Stimulated activated CD4-positive, alpha-beta T cell treated with anti-CD3 and anti-CD28 coated beads, Interleukin-4, amount 100 ng/mL, for 1 hour (primary cell): Measurements from ENCODE around the gene PLEKHA7.
"Not testable (repeated sequence)": the region's sequence is repeated elsewhere in the genome, so short reads cannot be mapped to it uniquely, and the experiment has no call there.

Source experiments
- DNase-seq: peaks from one replicate; pipeline ENCODE4 v3.0.0-alpha.2; 2020

PLEKHA7 gene

DNA sequence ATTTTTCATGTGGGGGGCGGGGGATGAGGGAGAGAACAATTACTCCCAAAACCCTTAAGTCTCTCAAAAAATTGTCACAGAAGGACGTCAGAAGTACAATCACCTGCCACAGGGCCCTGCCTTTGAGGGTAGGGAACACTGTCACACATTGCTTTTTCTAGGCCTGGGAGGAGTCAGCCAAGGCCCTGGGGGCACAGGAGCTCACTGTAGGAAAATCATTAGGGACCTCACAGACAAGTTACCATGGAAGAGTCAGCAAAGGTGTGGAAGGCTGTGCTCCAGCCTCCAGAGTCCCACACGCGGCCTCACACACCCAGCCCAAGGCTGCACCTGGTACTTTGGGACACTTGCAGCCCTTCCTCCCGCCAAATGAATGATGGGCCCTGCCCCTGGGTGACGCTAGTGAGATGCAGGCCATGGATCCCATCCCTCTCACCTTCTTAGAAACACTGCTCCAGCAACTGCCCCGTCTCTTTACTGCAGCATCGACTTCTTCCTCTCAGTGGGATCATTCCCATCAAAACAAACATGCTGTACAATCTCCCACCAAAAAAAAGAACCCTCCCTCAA, 3.3 kb downstream of the PLEKHA7 start:
- no peak for DNase-seq

DNA sequence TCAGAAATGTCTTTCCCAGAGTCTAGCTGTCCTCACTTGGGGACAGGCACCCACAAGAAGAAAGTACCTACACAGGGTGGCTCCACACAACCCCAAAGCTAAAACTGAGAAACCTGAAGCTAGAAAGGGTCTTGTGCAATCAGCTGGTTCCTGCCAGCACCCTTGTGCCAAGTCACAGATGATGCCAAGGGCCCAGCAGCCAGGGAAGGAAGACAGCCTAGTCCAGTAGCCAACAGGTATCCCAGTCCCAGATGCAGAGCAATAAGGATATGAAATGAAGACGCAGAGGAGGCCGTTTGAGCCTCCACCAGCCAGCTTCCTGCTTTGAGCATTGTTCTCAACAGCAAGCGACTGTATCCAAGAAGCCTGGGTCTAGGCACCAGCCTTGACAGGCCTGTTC, 6.1 kb downstream of the PLEKHA7 start:
- DNase-seq: no peak

- no peak for DNase-seq
These were observed 8.6 kb downstream of the PLEKHA7 start for GRCh38 chr11:17005646-17006045.

DNA sequence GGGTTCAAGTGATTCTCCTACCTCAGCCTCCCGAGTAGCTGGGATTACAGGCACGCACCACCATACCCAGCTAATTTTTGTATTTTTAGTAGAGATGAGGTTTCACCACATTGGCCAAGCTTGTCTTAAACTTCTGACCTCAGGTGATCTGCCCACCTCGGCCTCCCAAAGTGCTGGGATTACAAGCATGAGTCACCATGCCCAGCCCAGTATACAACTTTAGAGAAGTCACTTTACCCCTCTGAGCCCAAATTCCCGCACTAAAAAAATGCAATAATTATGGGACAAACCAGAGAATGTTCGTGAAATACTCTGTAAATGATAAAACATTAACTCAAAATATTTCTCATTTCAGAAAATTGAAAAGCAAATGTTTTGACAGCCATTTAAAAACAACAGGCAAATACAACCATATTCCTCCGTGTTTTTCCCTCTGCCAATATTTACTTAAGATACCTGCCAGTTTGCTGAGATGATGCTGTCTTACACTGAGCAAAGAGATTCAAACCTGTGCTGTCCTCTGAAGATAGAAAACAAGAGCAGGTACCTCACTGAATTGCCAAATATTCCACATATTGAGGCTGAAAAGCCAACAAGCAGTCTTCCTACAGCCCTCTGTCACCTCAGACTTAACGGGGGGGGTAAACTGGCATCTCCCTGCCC, 9.6 kb downstream of the PLEKHA7 start:
- DNase-seq: no peak

DNA sequence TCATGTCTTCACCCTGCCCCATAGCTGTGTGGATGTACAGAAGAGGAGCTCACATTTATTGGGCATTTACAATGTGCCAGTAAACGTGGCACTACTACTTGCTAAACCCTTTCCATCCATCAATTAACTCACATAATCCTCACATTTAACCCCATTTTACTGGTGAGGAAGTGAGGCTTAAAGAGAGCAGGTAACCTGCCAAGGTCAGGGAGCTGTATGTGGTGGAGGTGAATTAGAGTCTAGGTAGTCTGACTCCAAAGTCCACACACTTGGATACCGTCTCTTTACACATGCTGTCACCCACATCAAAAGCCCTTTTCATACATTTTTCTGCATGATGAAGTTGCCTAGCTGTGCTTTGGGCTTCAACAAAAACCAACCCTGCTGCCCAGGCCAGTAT, 10.8 kb downstream of the PLEKHA7 start:
- no peak for DNase-seq

DNA sequence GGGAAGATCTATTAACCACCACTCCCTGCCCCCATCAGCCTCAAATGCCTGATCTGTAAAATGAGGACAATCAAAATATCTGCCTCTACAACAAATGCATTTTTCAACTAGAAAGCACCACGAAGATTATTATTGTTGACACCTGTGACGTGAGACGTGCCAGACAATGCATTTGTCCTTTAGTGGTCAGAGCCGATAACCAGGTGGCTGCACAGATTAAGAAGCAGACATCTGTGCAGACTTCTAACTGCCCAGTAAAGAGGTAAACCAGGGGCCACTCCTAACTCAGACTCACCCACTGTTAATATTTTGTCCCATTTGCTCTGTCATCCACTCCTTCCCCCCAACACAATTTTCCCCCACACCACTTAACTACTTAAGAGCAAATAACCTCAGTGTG, 11.7 kb downstream of the PLEKHA7 start:
- DNase-seq: no peak

DNA sequence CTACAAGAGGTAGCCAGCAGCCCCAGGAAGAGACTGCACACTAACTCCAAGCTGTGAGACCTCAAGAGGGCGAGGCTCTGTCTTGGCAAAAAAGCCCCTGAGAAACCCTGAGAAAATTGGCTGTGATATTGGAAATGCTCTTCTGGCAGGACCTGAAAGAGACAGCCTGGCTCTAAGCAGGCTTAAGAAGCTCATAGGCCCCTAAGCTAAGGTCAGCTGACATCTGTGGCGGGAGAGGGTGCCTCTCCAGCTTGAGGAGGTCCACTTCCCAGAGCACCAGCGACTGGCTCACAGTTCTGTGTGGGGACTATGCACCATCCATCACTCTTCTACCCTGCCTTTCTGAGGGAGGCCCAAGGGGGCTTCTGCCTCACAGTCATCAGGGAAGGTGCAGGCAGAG, 12.4 kb downstream of the PLEKHA7 start:
- no peak for DNase-seq

DNA sequence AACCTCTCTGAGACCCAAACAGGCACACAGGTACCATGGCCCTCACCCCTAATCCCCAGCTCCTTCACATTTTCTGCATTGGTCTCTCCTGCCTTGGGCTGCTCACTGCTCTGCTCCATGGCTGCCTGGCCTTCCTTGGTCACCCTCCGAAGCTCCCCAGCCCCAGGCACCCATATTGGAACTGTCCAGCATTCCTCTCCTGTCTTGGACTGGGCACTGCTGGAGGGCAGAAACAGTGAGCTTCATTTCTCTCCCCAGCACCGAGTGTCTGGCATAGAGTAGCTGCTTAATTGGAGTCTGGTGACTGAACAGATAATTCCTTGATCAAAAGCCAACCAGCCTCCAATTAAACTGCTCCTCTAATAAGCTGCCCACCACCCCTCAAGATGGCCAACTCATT, 13.2 kb downstream of the PLEKHA7 start:
- no peak for DNase-seq

- not testable (repeated sequence) for DNase-seq
These were observed 14.0 kb downstream of the PLEKHA7 start for GRCh38 chr11:17000253-17000652.

DNA sequence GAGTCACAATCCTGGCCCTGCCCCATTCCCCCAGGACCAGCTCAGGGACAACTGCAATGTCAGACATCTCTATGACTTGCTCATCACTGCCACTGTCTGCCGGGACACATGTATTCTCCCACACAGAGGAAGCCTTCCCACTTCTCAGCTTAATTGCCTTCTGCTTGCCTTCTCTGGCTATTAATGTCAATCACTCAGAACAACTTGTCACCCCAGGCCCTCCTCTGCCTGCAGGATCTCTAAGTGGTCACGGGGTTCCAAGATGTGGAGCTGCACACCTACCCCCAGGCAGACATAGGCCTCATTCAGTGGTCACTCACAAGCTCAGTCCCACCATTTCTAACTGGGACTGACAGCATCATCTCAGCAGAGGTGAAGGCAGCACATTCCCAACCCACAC, 15.1 kb downstream of the PLEKHA7 start:
- no peak for DNase-seq

DNA sequence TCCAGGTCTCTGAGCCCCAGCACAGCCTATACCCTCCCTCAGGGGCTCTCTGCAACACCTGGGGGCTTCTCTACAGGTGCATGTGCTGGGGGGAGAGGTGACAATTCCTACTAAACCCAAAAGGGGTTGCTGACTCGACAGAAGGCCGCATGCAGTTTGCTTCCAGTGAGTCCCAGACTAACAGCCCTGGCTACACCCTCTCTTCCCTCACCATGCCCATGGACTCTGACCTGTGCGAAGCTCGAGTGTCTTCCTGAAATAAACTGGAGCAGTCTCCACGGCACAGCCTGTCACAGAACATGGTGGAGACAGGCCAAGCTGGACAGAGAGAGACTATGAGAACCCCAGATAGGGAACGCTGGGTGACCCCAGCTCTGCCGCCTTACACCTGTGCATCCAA, 16.6 kb downstream of the PLEKHA7 start:
- DNase-seq: no peak

GRCh38 chr11:16993495-16993894, 20.7 kb downstream of the PLEKHA7 start:
- no peak for DNase-seq

DNA sequence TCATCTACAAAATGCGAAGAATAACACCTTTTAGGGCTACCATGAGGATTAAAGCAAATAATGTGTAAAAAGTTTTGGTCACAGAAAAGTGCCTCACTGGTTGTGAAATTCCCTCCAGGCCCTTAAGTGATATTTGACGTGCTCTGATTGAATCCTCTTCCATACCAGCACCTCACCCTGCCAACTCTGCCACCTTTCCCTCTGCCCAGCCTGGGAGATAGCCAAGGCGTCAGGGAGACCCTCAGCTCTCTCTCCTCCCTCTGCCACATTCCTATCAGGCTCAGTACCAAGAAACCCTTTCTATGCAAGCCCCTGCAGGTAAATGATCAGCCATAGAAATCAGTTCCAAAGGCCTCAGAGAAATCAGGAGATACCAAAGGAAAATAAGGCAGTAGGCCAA, 21.4 kb downstream of the PLEKHA7 start:
- no peak for DNase-seq

GRCh38 chr11:16989554-16989953, 24.7 kb downstream of the PLEKHA7 start:
- no peak for DNase-seq

DNA sequence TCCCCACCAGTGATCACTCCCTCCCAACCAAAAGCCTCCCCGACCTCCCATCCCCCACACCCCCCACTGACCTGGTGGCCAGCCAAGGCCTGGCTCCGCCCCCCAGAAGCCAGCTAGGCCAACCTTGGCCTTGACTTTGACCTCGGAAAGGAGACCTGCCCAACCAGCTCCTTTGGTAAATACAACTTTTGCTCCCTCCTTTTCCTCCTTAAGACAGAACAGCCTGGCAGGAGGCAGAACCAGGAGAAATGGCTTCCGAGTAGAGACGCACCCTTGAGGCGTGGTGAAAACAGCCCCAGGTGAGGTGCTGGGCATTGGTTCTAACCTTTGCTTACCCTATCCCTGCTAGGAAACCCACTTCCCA, 27.0 kb downstream of the PLEKHA7 start:
- no peak for DNase-seq

DNA sequence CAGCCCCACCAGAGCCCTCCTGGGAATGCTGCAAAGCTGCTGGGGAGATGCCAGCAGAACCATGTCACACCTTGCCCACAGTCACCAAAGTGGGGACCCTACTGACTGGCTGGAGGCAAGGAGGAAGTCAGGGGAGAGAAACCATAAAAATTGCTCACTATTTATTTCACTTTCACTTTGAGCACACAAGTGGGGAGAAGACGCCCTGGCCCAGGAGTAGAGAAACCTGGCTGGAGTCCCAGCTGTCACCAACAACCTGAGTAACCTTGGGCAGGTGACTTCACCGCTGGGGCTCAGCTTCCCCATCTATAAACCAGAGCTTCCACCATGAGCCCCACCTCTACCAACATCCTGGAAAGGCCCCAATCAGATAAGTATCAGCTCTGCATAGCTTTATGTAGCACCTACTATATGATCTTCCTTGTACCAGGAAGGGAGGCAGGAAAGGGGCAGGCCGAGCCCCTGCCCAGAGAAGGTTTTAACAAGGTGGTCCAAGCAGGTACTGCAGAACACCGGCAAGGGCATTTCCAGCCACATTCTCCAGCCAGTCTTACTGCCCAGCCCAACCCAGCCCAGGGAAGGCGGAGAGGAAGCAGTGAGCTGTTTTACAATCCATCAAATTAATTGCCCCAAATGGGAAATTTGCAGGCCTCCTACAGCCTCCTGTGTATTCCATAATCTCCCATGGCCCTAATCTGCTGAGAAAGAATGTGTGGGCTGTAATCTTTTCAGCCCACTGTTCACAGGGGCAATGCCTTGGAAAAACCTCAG, 27.6 kb downstream of the PLEKHA7 start:
- DNase-seq: peak; percentile 44

DNA sequence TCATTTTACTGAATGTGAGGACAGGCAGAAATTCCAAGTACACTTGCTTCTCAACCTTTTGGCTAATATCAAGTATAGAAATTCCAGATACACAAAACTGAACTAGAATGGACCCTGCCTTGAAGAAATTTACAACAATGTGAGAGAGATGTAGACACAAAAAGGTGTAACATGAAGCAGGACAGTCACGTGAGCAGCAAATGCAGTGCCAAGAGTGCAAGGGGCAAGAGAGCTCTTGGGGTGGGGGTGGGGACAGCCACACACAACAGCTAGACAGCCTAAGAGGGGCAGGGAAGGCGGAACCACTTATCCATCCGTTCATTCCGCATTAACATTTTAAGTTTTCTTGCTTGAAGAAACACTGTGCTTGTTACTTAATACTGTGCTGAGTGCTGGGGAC, 28.9 kb downstream of the PLEKHA7 start:
- DNase-seq: no peak

GRCh38 chr11:16984229-16984628, 30.0 kb downstream of the PLEKHA7 start:
- no peak for DNase-seq

DNA sequence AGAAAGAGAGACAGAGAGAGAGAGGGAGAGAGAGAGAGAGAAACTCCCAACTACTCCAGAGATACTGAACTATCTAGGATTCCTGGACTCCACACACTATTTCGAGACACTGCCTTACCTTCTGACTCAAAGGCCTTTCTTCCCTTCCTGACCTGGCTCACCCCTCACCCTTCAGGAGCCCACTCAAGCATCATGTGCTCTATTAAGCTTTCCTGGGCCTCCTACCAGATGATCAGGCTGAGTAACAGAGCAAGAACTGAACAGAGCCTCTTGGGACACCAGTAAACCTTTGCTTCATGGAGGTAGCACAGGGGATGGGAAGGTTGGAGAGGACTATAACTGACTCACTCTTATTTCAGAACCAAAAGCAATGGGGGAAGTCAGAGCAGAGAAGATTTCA, 31.4 kb downstream of the PLEKHA7 start:
- no peak for DNase-seq

DNA sequence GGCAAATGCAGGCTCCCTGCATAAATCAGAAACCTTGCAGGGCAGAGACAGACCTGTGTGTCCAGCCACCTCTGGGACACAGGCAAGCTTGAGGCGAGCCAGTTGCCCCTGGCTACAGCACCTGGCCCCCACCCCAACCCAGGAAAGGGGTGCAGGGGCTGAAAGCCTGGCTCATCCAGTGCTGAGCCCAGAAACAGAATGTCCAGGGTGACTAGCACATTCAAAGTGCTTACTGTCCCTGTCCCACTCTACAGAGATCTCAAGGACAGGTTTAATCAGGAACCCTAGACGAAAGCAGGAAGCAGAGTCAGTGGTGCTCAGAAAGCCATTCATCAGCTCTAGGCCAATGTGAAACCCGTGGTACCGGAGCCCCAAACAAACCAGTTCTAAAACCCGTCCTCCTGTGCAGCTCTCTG, 31.9 kb downstream of the PLEKHA7 start:
- DNase-seq: no peak

DNA sequence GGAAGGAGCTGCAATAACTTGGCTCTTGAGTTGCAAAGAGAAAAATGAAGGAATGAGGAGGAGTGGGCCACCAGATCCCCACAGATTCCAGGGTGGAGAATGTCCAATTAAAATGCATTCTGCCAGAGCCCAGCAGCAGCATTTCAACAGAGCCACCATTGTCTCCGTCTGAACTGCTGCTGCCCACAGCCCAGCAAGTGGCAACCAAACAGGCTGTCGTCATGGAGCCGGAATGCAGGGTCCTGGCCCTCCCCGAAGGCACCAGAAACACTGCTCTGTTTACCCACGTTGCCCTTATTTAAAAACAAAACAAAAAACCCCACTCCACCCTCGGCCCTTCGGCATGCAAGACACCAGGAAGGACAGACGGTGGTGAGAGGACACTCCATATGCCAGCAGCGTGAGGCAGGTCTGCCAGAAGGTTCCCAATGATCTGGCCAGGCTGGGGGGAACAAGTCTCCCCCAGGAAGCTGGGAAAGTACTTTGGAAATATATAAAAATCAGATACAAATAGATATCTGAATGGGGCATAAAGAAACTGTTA, 32.5 kb downstream of the PLEKHA7 start:
- no peak for DNase-seq

- no peak for DNase-seq
These were observed 34.3 kb downstream of the PLEKHA7 start for GRCh38 chr11:16979703-16980622.

DNA sequence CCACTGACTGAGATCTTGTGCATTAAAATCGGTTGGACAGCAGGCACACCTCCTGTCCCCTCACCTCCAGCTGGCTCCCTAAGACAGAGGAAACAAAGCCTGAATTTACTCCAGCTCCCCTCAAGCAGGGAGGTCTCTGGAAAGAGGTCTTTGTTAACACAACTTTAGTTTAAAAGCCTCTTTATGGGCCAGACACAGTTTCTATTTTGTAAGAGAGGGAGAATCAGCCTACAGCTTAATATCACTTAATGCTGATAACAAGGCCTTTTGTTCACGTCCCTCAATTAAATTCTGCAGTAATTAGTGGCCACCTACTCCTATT, 36.3 kb downstream of the PLEKHA7 start:
- no peak for DNase-seq
